GM13976 (cell line): ENCODE data around the gene NOD1.

Source experiments
- DNase-seq: peaks from one replicate; pipeline ENCODE4 v3.0.0; 2012; ENCODE audit warnings: low spot score
- in situ Hi-C: fragments of 300-500 bp; cut with MboI; formaldehyde crosslinking; loops from one replicate; pipeline ENCODE4 v1.12.0; 2022; ENCODE audit warnings: low sequenced_read_pairs, mixed read lengths, inconsistent platforms; ENCODE audit not compliant: unreplicated experiment
- TF ChIP-seq, protein P1 (sequence below): IDR thresholded peaks from 2 replicates; pipeline ENCODE4 v1.5.1; 2012; ENCODE audit warnings: borderline replicate concordance, mild to moderate bottlenecking; ENCODE audit not compliant: insufficient read depth; ENCODE audit errors: extremely low read depth, missing control alignments, control extremely low read depth

Gene NOD1

DNA sequence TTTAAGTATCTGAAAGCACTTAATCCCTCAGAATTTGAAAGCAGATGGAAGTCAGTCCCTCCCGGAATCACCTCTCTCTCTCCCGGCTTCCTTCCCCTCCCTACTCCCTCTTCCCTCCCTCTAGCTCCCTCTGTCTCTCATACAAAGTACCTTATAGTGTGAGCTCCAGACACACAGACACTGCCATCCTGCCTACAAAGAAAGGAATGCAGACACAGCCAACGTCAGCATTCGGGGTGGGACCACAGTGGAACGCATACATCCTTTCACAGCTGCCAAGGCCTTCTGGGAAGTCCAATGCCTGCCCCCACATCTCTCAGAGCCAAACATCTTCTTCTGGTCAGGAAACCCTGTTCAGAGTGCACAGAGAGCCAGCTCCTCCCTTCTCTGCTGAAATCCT lies 9.3 kb downstream of the NOD1 start:
- TF ChIP-seq, protein P1, sequence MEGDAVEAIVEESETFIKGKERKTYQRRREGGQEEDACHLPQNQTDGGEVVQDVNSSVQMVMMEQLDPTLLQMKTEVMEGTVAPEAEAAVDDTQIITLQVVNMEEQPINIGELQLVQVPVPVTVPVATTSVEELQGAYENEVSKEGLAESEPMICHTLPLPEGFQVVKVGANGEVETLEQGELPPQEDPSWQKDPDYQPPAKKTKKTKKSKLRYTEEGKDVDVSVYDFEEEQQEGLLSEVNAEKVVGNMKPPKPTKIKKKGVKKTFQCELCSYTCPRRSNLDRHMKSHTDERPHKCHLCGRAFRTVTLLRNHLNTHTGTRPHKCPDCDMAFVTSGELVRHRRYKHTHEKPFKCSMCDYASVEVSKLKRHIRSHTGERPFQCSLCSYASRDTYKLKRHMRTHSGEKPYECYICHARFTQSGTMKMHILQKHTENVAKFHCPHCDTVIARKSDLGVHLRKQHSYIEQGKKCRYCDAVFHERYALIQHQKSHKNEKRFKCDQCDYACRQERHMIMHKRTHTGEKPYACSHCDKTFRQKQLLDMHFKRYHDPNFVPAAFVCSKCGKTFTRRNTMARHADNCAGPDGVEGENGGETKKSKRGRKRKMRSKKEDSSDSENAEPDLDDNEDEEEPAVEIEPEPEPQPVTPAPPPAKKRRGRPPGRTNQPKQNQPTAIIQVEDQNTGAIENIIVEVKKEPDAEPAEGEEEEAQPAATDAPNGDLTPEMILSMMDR, result no peak
- no peak for DNase-seq

DNA sequence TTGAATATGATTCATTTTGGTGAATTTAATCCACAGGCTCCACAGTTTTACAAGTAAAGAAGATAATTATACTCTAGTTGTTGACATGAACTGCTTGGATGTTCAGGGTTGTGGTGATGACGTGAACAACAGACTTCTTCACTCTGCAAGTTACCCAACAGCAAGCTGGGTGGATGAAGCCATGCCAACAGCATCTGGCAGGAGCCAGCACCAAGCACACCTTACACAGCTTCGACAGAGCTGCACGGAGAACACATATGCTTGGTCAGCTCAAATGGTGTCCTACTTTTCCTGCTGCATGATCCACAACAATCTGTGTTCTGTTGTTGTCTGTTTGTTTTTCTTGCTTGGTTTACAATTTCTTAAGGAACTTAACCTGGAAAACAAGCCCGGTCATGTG lies 9.8 kb downstream of the NOD1 start:
- in situ Hi-C loops, result no loop called here
- no peak for DNase-seq
- TF ChIP-seq, protein P1, result no peak

More for the DNA sequence above, 9.3 kb downstream of the NOD1 start:
- in situ Hi-C loops, result no loop called here

DNA sequence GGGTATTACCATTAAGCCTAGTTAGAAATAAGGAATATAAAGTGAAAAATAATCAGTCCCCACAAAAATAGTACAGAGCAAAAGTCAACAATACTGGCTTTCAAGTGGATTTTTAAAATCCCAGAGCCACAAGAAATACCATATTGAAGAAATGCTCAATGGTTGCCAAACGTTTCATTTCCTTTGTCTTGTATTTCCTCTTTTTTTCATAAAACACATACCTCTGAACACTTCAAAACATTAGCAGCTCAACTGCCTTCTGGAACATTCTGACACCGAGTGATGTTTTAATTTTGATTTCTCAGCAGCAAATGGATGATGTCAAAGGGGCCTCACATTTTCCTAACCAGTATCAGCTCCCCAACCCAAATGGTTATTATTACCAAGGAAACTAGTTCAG lies 10.5 kb downstream of the NOD1 start:
- DNase-seq, result no peak
- in situ Hi-C loops, result no loop called here
- TF ChIP-seq, protein P1, result no peak

DNA sequence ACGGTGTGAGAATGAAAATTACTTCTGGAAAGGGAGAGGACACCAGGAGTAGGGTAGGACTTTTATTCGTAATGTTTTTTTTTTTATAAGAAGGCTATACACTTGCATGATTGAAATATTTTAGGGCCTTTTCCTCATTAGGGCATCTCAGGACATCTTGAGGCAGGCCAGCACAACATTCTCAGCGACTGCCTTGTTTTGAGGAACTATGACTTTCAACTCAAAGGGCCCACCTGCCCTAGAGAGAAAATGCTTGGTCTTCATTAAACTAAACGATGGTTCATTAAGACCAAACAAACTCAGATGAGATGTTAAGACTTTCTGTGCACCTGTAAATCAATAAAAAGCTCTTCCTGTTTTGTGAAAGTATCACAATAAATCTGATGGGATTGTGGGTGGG lies 11.3 kb downstream of the NOD1 start:
- in situ Hi-C loops, result no loop called here
- no peak for DNase-seq
- TF ChIP-seq, protein P1, result no peak

DNA sequence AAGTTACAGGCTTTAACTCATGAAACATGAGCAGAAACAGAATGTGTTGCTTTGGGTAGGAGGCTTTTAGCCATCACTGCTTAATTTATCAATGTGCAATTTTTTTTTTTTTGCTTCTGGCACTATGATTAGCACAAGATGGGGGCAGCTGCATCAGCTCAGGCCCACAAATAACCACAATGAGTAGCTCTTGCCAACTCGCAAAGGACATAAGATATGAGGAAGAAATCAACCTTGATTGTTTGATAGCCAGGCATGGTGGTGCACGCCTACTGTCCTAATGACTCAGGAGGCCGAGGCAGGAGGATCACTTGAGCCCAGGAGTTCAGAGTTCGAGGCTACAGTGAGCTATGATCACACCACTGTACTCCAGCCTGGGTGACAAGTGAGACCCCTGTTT lies 12.3 kb downstream of the NOD1 start:
- in situ Hi-C loops, result no loop called here
- no peak for DNase-seq
- TF ChIP-seq, protein P1, result no peak

DNA sequence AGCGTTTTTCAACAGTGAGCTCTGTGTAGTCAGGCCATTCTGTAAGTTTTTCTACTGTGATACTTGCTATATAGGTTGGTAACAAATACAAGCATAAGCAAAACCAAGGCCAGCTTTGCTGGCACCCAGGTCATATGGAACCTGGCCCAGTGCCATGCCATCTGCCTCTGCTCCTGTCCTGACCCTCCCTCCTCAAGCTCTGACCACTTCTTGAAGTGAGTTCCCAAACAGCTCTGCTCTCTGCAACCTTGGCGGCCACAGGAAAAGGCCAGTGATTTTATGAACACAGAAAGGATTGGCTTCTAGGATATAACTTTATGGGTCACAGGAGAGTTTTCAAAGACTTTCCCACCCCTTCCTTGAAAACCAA lies 12.8 kb downstream of the NOD1 start:
- in situ Hi-C loops, result no loop called here
- DNase-seq, result peak; percentile 0
- TF ChIP-seq, protein P1, result no peak
